Activated CD8-positive, alpha-beta memory T cell treated with anti-CD3 and anti-CD28 coated beads, Interleukin-2, amount 50 U/mL, for 48 hours (primary cell): ENCODE data around the gene PDE4B.
A peak's percentile ranks its signal among the peaks of the same experiment; 100 is the strongest.

Experiments
- DNase-seq: peaks from one replicate; pipeline ENCODE4 v3.0.0-alpha.2; 2020

Gene PDE4B

GRCh38 chr1:66326867-66327266 lies 534.2 kb downstream of the PDE4B start:
- no peak for DNase-seq

DNA sequence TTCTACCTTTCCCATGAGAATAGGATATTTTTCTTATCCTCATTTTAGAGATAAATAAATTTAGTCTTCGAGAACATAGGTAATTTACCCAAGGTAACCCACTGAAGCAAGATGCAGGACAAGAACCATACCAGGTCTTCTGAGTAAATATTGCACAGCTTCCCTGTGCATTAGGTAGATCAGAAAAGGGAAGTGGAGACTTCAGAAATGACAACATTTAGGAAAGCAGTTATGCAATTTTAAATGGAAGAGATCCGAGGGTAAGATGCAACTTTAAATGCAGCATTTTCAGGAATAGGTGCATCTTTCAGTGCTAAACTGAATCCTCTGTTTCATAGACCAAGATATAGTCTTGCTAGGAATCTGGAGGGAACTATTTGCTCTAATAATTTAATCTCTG lies 534.9 kb downstream of the PDE4B start:
- no peak for DNase-seq

GRCh38 chr1:66328896-66329295 lies 536.2 kb downstream of the PDE4B start:
- no peak for DNase-seq

- DNase-seq: no peak
These were observed 538.0 kb downstream of the PDE4B start for GRCh38 chr1:66330722-66331141.

DNA sequence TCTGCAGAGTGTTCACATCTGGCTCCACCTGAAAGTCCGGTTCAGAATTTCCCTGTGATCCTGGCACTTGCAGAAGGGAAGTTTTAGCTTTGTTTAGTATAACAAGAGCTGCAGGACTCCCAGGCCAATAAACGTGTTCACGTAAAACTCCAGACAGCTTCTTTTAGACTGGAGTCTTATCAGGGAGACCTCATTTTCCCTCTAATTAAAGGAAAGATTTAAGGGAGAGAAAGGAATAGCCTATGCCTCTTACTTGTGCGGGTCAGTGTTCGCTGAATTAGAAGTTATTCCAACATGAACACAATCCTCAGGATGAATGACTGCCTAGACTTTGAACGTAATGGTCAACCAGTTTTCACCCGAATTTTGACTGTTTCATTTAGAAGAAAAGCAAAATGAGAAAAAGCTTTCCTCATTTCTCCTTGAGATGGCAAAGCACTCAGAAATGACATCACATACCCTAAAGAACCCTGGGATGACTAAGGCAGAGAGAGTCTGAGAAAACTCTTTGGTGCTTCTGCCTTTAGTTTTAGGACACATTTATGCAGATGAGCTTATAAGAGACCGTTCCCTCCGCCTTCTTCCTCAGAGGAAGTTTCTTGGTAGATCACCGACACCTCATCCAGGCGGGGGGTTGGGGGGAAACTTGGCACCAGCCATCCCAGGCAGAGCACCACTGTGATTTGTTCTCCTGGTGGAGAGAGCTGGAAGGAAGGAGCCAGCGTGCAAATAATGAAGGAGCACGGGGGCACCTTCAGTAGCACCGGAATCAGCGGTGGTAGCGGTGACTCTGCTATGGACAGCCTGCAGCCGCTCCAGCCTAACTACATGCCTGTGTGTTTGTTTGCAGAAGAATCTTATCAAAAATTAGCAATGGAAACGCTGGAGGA lies 539.2 kb downstream of the PDE4B start:
- DNase-seq: peak; percentile 75

DNA sequence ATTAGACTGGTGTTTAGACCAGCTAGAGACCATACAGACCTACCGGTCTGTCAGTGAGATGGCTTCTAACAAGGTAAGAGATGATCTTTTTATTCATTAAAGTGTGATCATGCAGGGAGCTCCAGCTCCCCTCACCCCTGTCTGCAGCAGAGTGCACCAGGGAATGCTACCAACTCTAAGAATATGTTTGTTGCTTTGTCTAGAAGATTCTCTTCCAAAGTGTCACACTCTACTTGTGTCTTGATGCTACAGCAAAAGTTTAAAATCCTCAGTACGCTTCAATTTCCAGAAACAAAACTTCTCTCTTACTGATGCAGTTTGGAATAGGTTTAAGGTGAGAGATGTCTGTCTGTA lies 539.8 kb downstream of the PDE4B start:
- DNase-seq: no peak

- no peak for DNase-seq
These were observed 540.9 kb downstream of the PDE4B start for GRCh38 chr1:66333466-66334199.

- DNase-seq: no peak
These were observed 541.6 kb downstream of the PDE4B start for GRCh38 chr1:66334318-66334717.

DNA sequence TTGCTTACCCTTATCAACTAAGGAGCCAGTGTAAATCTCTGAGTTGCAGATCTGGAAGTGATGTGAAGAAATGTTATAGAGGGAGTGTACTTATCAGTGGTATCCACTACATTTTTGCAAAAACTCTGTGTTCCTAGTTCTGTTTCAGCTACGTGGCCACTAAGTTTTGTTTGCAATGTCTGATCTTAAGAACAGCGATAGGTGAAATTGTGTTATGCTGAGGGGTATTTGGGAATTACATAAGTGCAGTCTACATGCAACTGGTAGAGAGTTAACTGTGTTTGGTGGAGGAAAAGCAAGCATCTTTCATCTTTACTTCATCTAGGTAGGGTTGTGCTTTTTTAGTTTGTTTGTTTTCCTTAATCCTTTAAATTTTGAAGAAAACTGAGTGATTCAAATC lies 542.4 kb downstream of the PDE4B start:
- DNase-seq: no peak

GRCh38 chr1:66335859-66336640 lies 543.4 kb downstream of the PDE4B start:
- DNase-seq: peak; percentile 75

GRCh38 chr1:66336641-66336990 lies 543.9 kb downstream of the PDE4B start:
- DNase-seq: no peak

- DNase-seq: no peak
These were observed 544.6 kb downstream of the PDE4B start for GRCh38 chr1:66337249-66337648.

DNA sequence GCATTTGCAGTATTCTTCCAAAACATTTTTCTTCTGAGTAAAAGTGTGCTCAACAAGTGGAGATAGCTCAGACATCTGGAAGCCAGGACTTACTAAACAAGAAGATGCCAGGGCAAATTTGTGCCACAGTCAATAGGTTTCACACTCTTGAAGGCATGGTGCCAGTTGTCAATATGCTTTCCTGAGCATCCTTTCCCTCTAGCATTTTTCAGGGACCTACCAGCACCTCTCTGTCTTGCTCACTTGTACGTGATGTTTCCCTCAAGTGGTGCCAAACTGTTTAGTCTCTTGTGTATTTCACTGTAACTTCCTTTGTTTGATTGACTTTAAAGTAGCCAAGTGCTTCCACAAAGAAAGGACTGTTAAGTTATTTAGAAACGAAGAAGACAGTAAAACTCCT lies 547.2 kb downstream of the PDE4B start:
- DNase-seq: no peak

DNA sequence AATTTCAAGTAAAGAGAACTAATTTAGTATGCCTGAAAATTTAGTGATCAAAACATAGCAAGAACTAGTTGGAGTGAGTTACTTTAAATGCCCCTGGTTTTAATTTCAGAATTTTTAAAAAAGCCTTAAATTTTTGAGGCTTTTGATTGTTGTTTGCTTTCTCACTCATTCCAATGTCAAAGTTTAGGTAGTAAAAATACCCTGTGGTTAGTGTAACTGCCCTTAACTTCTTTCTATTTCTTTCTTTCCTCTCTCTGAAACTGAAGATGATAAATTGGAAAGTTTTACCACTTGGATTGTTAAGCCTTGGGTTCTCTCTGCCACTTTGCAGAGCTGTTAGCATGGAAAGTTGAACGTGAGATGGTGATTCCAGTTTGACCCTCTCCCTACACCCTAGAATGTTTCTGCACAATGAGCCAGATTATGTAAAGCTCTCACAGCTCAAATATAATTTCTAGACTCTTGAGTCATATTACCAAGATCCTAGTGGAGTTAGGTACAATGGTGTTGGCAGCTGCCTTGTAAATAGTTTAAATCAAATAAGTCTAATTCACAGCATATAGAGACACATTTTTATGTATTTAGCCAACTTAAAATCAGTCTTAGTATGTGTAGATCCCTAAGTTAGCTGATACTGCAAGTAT lies 548.9 kb downstream of the PDE4B start:
- DNase-seq: no peak

DNA sequence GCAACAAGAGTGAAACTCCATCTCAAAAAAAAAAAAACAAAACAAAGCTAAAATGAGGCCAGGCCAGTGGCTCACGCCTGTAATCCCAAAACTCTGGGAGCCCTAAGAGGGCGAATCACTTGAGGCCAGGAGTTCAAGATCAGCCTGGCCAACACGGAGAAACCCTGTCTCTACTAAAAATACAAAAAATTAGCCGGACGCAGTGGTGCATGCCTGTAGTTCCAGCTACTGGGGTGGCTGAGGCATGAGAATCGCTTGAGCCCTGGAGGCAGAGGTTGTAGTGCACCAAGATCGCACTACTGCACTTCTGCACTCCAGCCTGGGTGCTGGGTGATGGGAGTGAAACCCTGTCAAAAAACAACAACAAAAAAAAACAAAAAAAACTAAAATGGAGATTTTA lies 550.0 kb downstream of the PDE4B start:
- no peak for DNase-seq

DNA sequence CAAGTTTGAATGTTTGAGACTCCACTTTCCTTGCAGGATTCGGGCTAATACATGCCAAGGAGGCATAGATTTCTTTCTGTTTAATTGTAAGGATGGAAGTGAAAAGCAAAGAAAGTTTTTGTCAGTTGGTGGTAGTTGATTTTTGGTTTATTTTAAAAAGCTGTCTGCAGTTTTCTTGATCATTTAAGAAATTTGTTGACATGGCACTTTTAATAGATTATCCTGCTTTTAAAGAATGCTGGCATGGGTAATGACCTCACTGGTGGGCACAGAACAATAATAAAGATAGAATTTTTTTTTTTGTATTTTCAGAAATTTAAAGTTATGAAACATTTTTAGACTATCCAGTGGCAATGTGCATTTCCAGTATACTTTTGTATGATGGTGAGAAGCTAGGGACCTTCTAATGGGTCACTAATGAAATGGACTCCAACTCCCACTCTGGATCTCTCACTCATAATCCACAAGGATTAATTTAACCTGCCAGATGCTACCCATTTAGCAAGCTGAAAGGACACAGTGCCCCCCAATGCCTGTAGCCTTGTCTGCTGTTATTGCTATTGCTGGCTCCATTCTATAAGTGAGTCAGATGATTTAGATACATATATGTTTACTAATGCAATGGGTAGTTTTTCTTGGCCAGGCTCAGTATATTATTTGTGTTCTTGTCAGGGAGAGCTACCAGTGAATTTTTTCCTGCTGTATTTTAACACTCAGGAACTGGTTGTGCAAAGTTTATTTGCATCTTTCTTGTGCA lies 551.1 kb downstream of the PDE4B start:
- no peak for DNase-seq

DNA sequence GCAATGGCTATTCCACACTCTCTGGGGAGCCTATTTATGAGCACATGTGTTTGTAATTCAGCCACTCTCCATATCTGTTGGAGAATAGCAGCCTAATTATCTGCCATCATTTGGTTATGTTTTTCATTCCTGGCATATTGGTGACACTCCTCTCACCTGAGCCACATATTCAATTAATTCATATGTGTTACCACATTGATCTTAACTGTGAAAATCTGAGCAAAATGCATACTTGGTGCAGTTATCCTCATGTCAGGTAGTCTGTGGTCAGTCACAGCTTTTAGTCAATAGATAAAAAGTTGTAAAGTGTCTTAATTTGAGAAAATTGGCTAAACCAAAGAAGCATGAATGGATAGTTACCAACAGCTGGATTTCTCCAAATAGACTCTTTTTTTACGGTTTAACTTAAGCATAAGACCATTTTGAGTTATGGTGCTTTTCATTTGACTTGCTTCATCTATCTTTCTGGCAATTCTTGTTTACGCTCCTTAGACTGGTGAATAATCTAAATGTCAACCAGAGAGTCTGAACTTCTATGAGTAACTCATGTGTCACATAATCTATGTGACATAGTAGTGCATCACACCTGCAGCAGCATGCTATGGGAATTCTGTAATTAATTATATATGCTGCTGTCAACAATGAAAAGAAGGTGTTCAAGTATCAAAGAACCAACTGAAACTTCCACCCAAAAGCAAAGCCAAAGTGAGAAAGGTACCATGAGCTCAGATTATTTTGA lies 553.5 kb downstream of the PDE4B start:
- no peak for DNase-seq

GRCh38 chr1:66346873-66347272 lies 554.2 kb downstream of the PDE4B start:
- no peak for DNase-seq

- no peak for DNase-seq
These were observed 556.1 kb downstream of the PDE4B start for GRCh38 chr1:66348776-66349175.

DNA sequence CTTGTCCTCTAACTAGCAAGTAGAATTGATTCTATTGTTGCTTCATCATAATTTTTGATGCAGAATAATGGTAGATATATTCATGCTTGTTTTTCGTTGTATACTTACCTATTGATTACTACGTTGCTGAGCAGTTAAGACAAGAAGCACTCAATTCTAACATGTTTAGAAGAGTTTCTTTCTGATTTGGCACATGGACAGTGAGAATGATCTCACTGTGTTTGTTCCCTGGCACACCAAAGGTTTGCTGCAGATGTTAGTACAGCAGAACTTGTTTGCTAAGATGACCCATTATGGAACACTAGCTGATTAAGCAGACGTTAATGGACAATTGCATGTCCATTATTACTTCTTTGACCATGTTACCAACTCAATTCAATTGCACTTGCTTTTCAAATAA lies 556.5 kb downstream of the PDE4B start:
- DNase-seq: no peak

GRCh38 chr1:66350001-66350547 lies 557.4 kb downstream of the PDE4B start:
- DNase-seq: no peak
